ENCODE measurements around the gene NQO2. TPM values are rescaled to one million over a fixed set of nuclear protein-coding genes. Genes with fewer than 3 reads are reported as not detected.

Gene NQO2
- total and polyA plus RNA-seq, 10 of the 15 experiments (the other 5 are each of a cell fraction or from before 2014, with no cell fraction given) = 0.55 to 2.6 (median 0.80) TPM

DNA sequence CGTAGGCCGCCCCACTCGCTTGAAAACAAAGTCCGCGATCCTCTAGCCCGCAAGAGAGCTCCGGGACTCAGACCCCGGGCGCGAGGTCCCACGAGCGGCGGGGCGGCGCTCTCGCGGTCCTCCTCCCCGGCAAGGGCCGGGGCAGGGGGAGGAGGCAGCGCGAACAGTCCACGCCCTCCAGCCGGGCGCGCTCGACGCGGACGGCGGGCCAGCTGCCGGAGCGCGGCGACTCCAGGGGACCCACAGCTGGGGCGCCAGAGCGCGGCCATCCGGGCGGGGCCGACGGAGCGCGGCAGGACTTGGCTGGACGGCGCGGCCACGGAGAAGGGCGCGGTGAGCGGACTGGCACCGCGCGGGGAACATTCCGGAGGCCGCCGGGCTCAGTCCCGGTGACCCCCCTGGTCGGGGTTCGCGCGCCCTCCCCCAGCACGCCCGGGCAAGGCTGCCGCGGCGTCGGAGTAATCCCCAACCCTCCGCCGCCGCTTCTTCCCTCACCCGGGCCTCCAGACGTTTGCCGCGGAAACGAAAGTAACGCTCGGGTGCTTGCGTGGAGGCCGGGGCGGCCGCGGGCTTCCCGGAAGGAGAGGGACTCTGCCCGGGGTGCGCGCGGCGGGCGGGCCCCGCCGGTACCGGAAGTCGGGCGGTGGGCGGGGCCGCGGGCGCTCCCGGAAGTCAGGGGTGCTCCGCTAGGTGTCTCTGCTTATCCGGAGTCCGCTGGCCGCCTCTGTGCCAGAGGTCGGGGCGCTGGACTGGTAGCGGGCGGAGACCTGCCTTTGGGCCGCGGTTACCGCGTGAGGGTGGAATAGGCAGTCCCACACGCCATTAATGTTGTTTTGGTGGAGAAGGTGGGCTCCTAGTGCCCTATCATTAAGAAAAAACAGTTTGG, 68.9 kb downstream of the NQO2 start, which contains the start of gene RIPK1 (continued):
- no peak for TF ChIP-seq NR2C2 (IDR thresholded peaks at IDR 0.05; ENCODE audit: borderline replicate concordance, control insufficient read depth, insufficient read length, low read depth)
- TF ChIP-seq ZBED1 (IDR thresholded peaks at IDR 0.05; ENCODE audit: borderline replicate concordance) = peak; percentile 12; the same call in 1 of the 2 replicates
- TF ChIP-seq SREBF1 (IDR thresholded peaks at IDR 0.05; ENCODE audit: low read length) = no peak
- TF ChIP-seq POLR2AphosphoS2 (IDR thresholded peaks at IDR 0.05; ENCODE audit: low read depth, low read length) = peak; percentile 91
- TF ChIP-seq, protein P1, sequence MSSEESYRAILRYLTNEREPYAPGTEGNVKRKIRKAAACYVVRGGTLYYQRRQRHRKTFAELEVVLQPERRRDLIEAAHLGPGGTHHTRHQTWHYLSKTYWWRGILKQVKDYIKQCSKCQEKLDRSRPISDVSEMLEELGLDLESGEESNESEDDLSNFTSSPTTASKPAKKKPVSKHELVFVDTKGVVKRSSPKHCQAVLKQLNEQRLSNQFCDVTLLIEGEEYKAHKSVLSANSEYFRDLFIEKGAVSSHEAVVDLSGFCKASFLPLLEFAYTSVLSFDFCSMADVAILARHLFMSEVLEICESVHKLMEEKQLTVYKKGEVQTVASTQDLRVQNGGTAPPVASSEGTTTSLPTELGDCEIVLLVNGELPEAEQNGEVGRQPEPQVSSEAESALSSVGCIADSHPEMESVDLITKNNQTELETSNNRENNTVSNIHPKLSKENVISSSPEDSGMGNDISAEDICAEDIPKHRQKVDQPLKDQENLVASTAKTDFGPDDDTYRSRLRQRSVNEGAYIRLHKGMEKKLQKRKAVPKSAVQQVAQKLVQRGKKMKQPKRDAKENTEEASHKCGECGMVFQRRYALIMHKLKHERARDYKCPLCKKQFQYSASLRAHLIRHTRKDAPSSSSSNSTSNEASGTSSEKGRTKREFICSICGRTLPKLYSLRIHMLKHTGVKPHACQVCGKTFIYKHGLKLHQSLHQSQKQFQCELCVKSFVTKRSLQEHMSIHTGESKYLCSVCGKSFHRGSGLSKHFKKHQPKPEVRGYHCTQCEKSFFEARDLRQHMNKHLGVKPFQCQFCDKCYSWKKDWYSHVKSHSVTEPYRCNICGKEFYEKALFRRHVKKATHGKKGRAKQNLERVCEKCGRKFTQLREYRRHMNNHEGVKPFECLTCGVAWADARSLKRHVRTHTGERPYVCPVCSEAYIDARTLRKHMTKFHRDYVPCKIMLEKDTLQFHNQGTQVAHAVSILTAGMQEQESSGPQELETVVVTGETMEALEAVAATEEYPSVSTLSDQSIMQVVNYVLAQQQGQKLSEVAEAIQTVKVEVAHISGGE (CRISPR knock-in tag; IDR thresholded peaks at IDR 0.05) = peak; percentile 66
- peak; percentile 73; the same call in 1 of the 2 replicates for TF ChIP-seq ZNF207 (IDR thresholded peaks at IDR 0.05; ENCODE audit: borderline replicate concordance)
- peak; percentile 56; the same call in 1 of the 2 replicates for TF ChIP-seq MXI1 (IDR thresholded peaks at IDR 0.05; ENCODE audit: low read depth, low read length)
- TF ChIP-seq RUNX3 (IDR thresholded peaks at IDR 0.05; ENCODE audit: low read length) = peak; percentile 53
- TF ChIP-seq, protein P2, sequence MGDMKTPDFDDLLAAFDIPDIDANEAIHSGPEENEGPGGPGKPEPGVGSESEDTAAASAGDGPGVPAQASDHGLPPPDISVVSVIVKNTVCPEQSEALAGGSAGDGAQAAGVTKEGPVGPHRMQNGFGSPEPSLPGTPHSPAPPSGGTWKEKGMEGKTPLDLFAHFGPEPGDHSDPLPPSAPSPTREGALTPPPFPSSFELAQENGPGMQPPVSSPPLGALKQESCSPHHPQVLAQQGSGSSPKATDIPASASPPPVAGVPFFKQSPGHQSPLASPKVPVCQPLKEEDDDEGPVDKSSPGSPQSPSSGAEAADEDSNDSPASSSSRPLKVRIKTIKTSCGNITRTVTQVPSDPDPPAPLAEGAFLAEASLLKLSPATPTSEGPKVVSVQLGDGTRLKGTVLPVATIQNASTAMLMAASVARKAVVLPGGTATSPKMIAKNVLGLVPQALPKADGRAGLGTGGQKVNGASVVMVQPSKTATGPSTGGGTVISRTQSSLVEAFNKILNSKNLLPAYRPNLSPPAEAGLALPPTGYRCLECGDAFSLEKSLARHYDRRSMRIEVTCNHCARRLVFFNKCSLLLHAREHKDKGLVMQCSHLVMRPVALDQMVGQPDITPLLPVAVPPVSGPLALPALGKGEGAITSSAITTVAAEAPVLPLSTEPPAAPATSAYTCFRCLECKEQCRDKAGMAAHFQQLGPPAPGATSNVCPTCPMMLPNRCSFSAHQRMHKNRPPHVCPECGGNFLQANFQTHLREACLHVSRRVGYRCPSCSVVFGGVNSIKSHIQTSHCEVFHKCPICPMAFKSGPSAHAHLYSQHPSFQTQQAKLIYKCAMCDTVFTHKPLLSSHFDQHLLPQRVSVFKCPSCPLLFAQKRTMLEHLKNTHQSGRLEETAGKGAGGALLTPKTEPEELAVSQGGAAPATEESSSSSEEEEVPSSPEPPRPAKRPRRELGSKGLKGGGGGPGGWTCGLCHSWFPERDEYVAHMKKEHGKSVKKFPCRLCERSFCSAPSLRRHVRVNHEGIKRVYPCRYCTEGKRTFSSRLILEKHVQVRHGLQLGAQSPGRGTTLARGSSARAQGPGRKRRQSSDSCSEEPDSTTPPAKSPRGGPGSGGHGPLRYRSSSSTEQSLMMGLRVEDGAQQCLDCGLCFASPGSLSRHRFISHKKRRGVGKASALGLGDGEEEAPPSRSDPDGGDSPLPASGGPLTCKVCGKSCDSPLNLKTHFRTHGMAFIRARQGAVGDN (IDR thresholded peaks at IDR 0.05) = peak; percentile 64; the same call in 1 of the 2 replicates
- TF ChIP-seq, protein P3, sequence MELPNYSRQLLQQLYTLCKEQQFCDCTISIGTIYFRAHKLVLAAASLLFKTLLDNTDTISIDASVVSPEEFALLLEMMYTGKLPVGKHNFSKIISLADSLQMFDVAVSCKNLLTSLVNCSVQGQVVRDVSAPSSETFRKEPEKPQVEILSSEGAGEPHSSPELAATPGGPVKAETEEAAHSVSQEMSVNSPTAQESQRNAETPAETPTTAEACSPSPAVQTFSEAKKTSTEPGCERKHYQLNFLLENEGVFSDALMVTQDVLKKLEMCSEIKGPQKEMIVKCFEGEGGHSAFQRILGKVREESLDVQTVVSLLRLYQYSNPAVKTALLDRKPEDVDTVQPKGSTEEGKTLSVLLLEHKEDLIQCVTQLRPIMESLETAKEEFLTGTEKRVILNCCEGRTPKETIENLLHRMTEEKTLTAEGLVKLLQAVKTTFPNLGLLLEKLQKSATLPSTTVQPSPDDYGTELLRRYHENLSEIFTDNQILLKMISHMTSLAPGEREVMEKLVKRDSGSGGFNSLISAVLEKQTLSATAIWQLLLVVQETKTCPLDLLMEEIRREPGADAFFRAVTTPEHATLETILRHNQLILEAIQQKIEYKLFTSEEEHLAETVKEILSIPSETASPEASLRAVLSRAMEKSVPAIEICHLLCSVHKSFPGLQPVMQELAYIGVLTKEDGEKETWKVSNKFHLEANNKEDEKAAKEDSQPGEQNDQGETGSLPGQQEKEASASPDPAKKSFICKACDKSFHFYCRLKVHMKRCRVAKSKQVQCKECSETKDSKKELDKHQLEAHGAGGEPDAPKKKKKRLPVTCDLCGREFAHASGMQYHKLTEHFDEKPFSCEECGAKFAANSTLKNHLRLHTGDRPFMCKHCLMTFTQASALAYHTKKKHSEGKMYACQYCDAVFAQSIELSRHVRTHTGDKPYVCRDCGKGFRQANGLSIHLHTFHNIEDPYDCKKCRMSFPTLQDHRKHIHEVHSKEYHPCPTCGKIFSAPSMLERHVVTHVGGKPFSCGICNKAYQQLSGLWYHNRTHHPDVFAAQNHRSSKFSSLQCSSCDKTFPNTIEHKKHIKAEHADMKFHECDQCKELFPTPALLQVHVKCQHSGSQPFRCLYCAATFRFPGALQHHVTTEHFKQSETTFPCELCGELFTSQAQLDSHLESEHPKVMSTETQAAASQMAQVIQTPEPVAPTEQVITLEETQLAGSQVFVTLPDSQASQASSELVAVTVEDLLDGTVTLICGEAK (IDR thresholded peaks at IDR 0.05; ENCODE audit: borderline replicate concordance) = peak; percentile 79
- peak; percentile 76; the same call in 1 of the 2 replicates for TF ChIP-seq SIN3A (IDR thresholded peaks at IDR 0.05; ENCODE audit: low read depth, low read length)
- peak; percentile 73 for TF ChIP-seq TAF1 (IDR thresholded peaks at IDR 0.05; ENCODE audit: borderline replicate concordance, low read depth, low read length)
- no peak for TF ChIP-seq CREM (IDR thresholded peaks at IDR 0.05; ENCODE audit: low read depth)
- TF ChIP-seq, protein P4, sequence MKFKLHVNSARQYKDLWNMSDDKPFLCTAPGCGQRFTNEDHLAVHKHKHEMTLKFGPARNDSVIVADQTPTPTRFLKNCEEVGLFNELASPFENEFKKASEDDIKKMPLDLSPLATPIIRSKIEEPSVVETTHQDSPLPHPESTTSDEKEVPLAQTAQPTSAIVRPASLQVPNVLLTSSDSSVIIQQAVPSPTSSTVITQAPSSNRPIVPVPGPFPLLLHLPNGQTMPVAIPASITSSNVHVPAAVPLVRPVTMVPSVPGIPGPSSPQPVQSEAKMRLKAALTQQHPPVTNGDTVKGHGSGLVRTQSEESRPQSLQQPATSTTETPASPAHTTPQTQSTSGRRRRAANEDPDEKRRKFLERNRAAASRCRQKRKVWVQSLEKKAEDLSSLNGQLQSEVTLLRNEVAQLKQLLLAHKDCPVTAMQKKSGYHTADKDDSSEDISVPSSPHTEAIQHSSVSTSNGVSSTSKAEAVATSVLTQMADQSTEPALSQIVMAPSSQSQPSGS (IDR thresholded peaks at IDR 0.05; ENCODE audit: low read length) = no peak
